Measurements from ENCODE around the gene RNF227.
"Not testable (repeated sequence)": the region's sequence is repeated elsewhere in the genome, so short reads cannot be mapped to it uniquely, and the experiment has no call there.

Gene RNF227

DNA sequence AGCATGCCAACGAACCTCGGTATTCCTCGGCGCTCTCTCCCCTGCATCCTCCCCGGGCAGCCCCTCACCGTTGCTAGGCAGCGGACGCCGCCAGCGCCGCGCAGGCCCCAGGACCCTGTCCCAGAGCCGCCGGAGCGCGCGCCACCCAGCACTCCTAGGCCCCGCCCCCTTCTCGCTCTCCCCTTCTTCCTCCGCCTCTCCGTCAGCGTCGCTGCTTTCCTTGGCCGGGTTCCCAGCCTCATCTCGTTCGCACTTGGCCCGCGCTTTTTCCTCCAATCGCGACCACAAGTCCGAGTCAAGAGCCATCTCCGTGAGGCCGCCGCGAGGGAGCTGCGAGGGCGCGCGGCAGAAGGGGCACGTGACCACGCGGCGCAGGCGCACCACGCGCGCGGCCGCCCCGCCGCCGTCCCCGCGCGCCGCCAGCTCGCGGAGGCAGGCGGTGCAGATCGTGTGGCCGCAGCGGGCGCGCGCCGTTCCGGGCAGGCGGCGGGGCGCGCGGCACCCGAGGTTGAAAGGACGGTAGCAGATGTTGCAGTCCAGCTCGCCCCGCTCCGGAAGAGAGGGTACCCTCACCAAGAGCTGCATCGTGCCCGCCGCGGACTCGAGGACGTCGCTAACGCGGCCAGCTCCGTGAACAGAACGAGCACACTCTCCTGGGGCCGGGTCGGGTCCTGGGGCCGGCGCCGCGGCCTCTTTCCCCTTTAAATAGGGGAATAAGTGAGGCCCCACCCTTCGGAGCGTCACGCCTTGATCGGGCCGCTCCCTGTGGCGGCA lies at the start of gene RNF227:
Gene RNF227, minus strand, starts transcription at position 679 of the 774 bp plus-strand sequence. Its CDS starts 94 bp downstream, at position 585.
- TF ChIP-seq, protein P1, sequence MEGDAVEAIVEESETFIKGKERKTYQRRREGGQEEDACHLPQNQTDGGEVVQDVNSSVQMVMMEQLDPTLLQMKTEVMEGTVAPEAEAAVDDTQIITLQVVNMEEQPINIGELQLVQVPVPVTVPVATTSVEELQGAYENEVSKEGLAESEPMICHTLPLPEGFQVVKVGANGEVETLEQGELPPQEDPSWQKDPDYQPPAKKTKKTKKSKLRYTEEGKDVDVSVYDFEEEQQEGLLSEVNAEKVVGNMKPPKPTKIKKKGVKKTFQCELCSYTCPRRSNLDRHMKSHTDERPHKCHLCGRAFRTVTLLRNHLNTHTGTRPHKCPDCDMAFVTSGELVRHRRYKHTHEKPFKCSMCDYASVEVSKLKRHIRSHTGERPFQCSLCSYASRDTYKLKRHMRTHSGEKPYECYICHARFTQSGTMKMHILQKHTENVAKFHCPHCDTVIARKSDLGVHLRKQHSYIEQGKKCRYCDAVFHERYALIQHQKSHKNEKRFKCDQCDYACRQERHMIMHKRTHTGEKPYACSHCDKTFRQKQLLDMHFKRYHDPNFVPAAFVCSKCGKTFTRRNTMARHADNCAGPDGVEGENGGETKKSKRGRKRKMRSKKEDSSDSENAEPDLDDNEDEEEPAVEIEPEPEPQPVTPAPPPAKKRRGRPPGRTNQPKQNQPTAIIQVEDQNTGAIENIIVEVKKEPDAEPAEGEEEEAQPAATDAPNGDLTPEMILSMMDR (IDR thresholded peaks at IDR 0.05; ENCODE audit: borderline replicate concordance, insufficient read depth, low read depth, low read length), result no peak
- H3K4me3 ChIP-seq (ENCODE audit: low read depth, low read length), result peak within 1 kb of the TSS; percentile 58

DNA sequence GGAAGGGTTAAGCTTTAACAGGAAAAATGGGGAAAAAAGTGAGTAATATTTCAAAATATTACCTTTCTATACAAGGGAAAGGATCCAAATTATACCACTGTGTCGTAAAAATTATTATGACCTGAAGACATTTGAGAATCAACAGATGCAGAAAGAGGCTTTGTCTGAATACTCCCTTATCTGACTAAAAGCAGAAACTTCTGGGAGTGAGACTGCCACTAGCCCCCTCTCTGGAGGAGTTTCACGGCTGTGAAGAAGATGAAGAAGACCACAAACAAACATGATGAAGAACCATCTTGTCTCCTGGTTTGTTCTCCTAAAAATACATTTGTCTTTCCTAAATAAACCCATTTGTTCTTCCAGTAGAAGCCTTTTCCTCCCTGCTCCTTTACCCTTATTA lies 45.3 kb upstream of the RNF227 start:
- H3K4me3 ChIP-seq (ENCODE audit: low read depth, low read length), result no peak overlapping the region
- TF ChIP-seq, protein P1 (IDR thresholded peaks at IDR 0.05; ENCODE audit: borderline replicate concordance, insufficient read depth, low read depth, low read length), result no peak

DNA sequence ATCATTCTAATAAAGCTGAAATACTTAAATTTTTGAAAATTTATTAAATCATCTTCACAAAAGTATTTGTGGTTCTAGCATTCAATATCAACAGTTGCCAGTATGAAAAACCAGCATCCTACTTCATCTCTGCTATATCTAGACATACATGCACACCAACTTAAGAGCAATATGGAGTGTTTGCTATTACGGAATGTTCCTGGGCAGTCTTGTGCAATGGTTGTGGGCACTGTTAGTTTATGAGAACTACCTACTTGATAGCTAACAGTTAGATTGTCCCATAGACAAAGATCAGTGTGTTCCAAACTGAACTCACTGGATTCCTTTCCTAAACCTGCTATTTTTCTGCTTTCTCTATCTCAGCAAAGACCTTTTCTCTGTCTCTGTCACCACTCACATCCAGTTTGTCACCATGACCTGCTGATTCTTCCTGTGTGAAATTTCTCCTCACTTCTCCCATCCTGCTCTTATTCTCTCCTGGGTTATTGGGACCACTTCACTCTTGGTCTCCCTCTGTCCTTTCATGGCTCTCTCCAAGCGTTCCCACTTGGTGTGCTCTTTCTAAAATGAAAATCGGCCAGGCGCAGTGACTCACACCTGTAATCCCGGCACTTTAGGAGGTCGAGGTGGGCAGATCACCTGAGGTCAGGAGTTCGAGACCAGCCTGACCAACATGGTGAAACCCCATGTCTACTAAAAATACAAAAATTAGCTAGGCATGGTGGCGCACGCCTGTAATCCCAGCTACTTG lies 43.6 kb upstream of the RNF227 start:
- TF ChIP-seq, protein P1 (IDR thresholded peaks at IDR 0.05; ENCODE audit: borderline replicate concordance, insufficient read depth, low read depth, low read length), result no peak
- no peak overlapping the region for H3K4me3 ChIP-seq (ENCODE audit: low read depth, low read length)

DNA sequence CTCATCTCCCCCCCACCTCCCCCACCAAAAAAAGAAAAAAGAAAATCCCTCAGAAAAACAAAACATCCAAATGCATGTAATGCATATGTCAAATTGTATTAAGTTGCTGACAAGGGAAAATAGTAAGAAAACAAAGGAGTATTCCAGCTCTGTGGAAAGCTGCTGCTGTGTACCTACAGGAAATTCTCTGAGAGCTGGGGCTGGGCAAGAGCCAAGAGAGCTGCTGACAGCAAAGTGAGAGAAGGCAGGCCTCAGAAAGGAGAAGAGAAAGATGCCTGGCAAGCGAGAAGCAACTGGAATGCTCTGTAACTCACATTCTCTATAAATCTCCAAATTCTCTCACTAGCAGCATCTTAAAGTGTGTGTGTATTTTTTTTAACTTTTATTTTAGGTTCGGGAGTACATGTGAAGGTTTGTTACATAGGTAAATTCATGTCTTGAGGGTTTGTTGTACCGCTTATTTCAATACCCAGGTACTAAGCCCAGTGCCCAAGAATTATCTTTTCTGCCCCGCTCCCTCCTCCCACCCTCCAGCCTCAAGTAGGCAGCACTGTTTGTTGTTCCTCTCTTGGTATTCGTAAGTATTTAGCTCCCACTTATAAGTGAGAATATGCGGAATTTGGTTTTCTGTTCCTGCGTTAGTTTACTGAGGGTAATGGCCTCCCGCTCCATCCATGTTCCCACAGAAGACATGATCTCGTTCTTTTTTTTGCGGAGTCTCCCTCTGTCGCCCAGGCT lies 40.3 kb upstream of the RNF227 start:
- TF ChIP-seq, protein P1 (IDR thresholded peaks at IDR 0.05; ENCODE audit: borderline replicate concordance, insufficient read depth, low read depth, low read length), result no peak
- no peak overlapping the region for H3K4me3 ChIP-seq (ENCODE audit: low read depth, low read length)

DNA sequence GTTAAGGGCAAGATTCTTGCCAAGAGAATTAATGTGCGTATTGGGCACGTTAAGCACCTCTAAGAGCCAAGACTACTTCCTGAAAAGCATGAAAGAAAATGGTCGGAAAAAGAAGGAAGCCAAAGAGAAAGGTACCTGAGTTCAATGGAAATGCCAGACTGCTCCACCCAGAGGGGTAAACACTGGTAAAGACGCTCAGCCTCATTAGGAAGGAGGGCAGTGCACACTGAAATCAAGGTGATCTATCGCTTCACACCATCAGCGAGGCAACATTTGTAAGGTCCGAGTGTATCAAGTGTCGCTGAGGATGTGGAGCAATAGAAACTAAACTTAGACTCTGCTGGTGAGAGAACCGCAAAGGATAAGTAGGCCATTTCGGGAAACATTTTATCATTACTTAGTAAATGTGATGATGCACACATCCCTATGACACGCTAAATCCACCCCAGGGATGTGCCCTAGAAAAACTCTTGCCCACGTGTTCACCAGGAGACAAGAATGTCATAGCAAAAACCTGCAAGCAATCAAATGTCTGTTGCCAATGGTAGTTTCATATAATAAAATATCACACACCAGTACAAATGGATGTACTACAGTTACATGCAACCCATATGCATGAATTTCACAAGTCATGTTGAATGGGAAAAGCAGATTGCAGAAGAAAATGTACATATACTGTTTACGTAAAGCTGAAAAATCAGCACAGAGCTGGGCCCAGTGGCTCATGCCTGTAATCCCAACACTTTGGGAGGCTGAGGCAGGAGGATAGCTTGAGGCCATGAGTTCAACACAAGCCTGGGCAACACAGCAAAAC lies 39.5 kb upstream of the RNF227 start:
- H3K4me3 ChIP-seq (ENCODE audit: low read depth, low read length), result no peak overlapping the region
- TF ChIP-seq, protein P1 (IDR thresholded peaks at IDR 0.05; ENCODE audit: borderline replicate concordance, insufficient read depth, low read depth, low read length), result no peak

DNA sequence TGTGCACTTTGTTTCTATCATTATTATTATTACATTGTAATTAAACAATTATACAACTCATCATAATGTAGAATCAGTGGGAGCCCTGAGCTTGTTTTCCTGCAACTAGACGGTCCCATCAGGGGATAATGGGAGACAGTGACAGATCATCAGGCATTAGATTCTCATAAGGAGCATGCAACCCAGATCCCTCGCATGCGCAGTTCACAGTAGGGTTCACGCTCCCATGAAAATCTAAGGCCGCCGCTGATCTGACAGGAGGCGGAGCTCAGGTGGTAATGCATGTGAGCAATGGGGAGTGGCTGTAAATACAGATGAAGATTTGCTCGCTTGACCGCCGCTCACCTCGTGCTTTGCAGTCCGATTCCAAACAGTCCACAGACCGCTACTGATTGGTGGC lies 37.2 kb upstream of the RNF227 start:
- not testable (repeated sequence) for H3K4me3 ChIP-seq (ENCODE audit: low read depth, low read length)
